SK-N-SH (cell line): Measurements from ENCODE around the gene CYP2J2. TPM values are rescaled to one million over a fixed set of nuclear protein-coding genes. Genes with fewer than 3 reads are reported as not detected.

Source experiments
- CTCF ChIA-PET: fragments of 300-600, 350-600 bp; formaldehyde crosslinking; extraction: SDS; loops from one replicate; lab custom pipeline; 2021; lab: Yijun Ruan, JAX
- POLR2A ChIA-PET: fragments of 350-600 bp; sonication (Branson Sonifier 250); formaldehyde crosslinking; extraction: SDS; loops from one replicate; lab custom pipeline; 2020; ENCODE audit warnings: antibody characterized with exemption, inconsistent platforms; lab: Yijun Ruan, JAX
- DNase-seq: peaks from one replicate; pipeline ENCODE4 v3.0.0; 2012
- H2AFZ ChIP-seq: fragments of 200-600 bp; sonication (generic); 2 replicates; pipeline ENCODE4 v1.8.1; 2016; ENCODE audit warnings: antibody characterized with exemption, mild to moderate bottlenecking, low read depth
- H3F3A ChIP-seq: fragments of 200-600 bp; sonication (generic); replicated peaks from 2 replicates; pipeline ENCODE3; 2016; ENCODE audit warnings: antibody characterized with exemption, mild to moderate bottlenecking; ENCODE audit not compliant: insufficient read depth
- H3K27ac ChIP-seq, 2 experiments: fragments of 200-500 bp in 1 of 2; fragments of 200-600 bp in 1 of 2; sonication (Bioruptor generic) in 1 of 2; sonication (generic), shearing (Covaris generic) in 1 of 2; 2 replicates each; pipeline versions ENCODE4 v1.5.1 to v1.6.1; 2014 to 2016; ENCODE audit warnings: low read depth in 2 of 2, inconsistent platforms in 1 of 2, low read length in 1 of 2, mild to moderate bottlenecking in 1 of 2, mixed read lengths in 1 of 2
- H3K27me3 ChIP-seq: fragments of 200-600 bp; sonication (generic), shearing (Covaris generic); 2 replicates; pipeline ENCODE4 v1.6.1; 2016; ENCODE audit warnings: mixed run types; ENCODE audit not compliant: insufficient read depth
- H3K36me3 ChIP-seq, 2 experiments: fragments of 200-500 bp in 1 of 2; fragments of 200-600 bp in 1 of 2; sonication (Bioruptor generic) in 1 of 2; sonication (generic) in 1 of 2; replicated peaks in 1 of 2; 2 replicates each; pipeline versions ENCODE3 to v1.5.1; 2014 to 2016; ENCODE audit warnings: low read length in 1 of 2, mild to moderate bottlenecking in 1 of 2; ENCODE audit not compliant: insufficient read depth in 2 of 2, control insufficient read depth in 1 of 2
- H3K4me1 ChIP-seq, 2 experiments: fragments of 200-500 bp in 1 of 2; fragments of 200-600 bp in 1 of 2; sonication (Bioruptor generic) in 1 of 2; sonication (generic), shearing (Covaris generic) in 1 of 2; 2 replicates each; pipeline versions ENCODE4 v1.5.1 to v1.6.1; 2014 to 2016; ENCODE audit warnings: low read depth in 1 of 2, low read length in 1 of 2, mixed run types in 1 of 2; ENCODE audit not compliant: insufficient read depth in 2 of 2, control insufficient read depth in 1 of 2
- H3K4me2 ChIP-seq: fragments of 200-600 bp; sonication (generic), shearing (Covaris generic); 2 replicates; pipeline ENCODE4 v1.6.1; 2017; ENCODE audit warnings: mixed run types
- H3K4me3 ChIP-seq, 2 experiments: fragments of 200-500 bp in 1 of 2; fragments of 200-600 bp in 1 of 2; sonication (Bioruptor generic) in 1 of 2; sonication (generic), shearing (Covaris generic) in 1 of 2; 2 replicates each; pipeline versions ENCODE4 v1.5.1 to v1.8.1; 2014 to 2016; ENCODE audit warnings: low read depth in 2 of 2, inconsistent platforms in 1 of 2, low read length in 1 of 2, mild to moderate bottlenecking in 1 of 2, mixed read lengths in 1 of 2, moderate library complexity in 1 of 2
- H3K79me2 ChIP-seq: fragments of 200-600 bp; sonication (generic); 2 replicates; pipeline ENCODE4 v1.8.1; 2017; ENCODE audit warnings: mild to moderate bottlenecking; ENCODE audit not compliant: insufficient read depth
- H3K9ac ChIP-seq: fragments of 200-600 bp; sonication (generic); 2 replicates; pipeline ENCODE4 v1.6.1; 2017; ENCODE audit warnings: mixed run types
- H3K9me2 ChIP-seq: fragments of 200-600 bp; sonication (generic); 2 replicates; pipeline ENCODE4 v1.6.1; 2017; ENCODE audit warnings: mixed run types
- H3K9me3 ChIP-seq: fragments of 200-600 bp; sonication (generic); 2 replicates; pipeline ENCODE4 v1.6.1; 2017; ENCODE audit warnings: mixed run types, mild to moderate bottlenecking, moderate library complexity
- H4K20me1 ChIP-seq: fragments of 200-600 bp; sonication (generic); 2 replicates; pipeline ENCODE4 v1.6.1; 2017; ENCODE audit warnings: mild to moderate bottlenecking, mixed run types; ENCODE audit not compliant: insufficient read depth
- EP300 ChIP-seq, 2 experiments: IDR thresholded peaks; 2 replicates each; pipeline versions ENCODE4 v1.4.0 to v1.6.1; 2012; ENCODE audit warnings: borderline replicate concordance in 1 of 2, low read depth in 1 of 2, low read length in 1 of 2
- FOXJ3 ChIP-seq: sonication (generic); formaldehyde crosslinking; IDR thresholded peaks from 2 replicates; pipeline ENCODE4 v1.5.1; 2020; ENCODE audit warnings: mild to moderate bottlenecking, missing genetic modification reagents
- FOXM1 ChIP-seq: IDR thresholded peaks from 2 replicates; pipeline ENCODE4 v1.4.0; 2012; ENCODE audit warnings: low read depth, mild to moderate bottlenecking
- GATA2 ChIP-seq: sonication (generic); formaldehyde crosslinking; IDR thresholded peaks from 2 replicates; pipeline ENCODE4 v1.5.0; 2020; ENCODE audit warnings: mild to moderate bottlenecking, missing genetic modification reagents
- MXI1 ChIP-seq: IDR thresholded peaks from 2 replicates; pipeline ENCODE4 v1.6.1; 2012; ENCODE audit warnings: mild to moderate bottlenecking, low read depth, low read length, improper control_type of control experiment
- NRF1 ChIP-seq: IDR thresholded peaks from 2 replicates; pipeline ENCODE4 v1.6.1; 2012; ENCODE audit warnings: low read depth, mild to moderate bottlenecking, low read length
- POLR2AphosphoS5 ChIP-seq: IDR thresholded peaks from 2 replicates; pipeline ENCODE4 v1.6.1; 2012; ENCODE audit warnings: low read depth, low read length
- RXRA ChIP-seq: IDR thresholded peaks from 2 replicates; pipeline ENCODE4 v1.4.0; 2012; ENCODE audit warnings: low read depth, mild to moderate bottlenecking, borderline replicate concordance
- SIN3A ChIP-seq: IDR thresholded peaks from 2 replicates; pipeline ENCODE4 v1.6.1; 2012; ENCODE audit warnings: low read depth, mild to moderate bottlenecking, low read length, moderate library complexity, borderline replicate concordance
- TAF1 ChIP-seq: IDR thresholded peaks from 2 replicates; pipeline ENCODE4 v1.6.1; 2012; ENCODE audit warnings: low read depth, mild to moderate bottlenecking, low read length, moderate library complexity, borderline replicate concordance
- TCF12 ChIP-seq: IDR thresholded peaks from 2 replicates; pipeline ENCODE4 v1.4.0; 2012
- YY1 ChIP-seq: IDR thresholded peaks from 2 replicates; pipeline ENCODE4 v1.4.0; 2012; ENCODE audit warnings: low read depth, mild to moderate bottlenecking
- WGBS: methylation state at CpG from one replicate; pipeline ENCODE4 v1.1.6; 2017; ENCODE audit warnings: low lambda C conversion rate; 5-methylcytosine and 5-hydroxymethylcytosine counted together
- polyA plus RNA-seq, 3 experiments: library from polyadenylated mRNA; depleted of rRNA; stranded (reverse); fragments of >200 nt; gene quantifications; 2 replicates each; pipeline ENCODE4 v1.2.3, GENCODE V29; 2012
- TF ChIP-seq, protein P1 (sequence below): IDR thresholded peaks from 2 replicates; pipeline ENCODE4 v1.6.1; 2012; ENCODE audit warnings: mild to moderate bottlenecking, low read depth, low read length, moderate library complexity
- TF ChIP-seq, protein P2 (sequence below): IDR thresholded peaks from 2 replicates; pipeline ENCODE4; 2012
- TF ChIP-seq, protein P3 (sequence below): IDR thresholded peaks from 2 replicates; pipeline ENCODE4 v1.4.0; 2012; ENCODE audit warnings: low read depth

The CYP2J2 gene
- 1.1 and 1.2 TPM in 2 replicates for polyA plus RNA-seq (2012; rRNA removed)
- 0.85 and 0.94 TPM in 2 replicates for polyA plus RNA-seq (2012; cell fraction: cytosol; rRNA removed)
- polyA plus RNA-seq (2012; cell fraction: nucleus; rRNA removed), result 2.1 and 2.9 TPM in 2 replicates

DNA sequence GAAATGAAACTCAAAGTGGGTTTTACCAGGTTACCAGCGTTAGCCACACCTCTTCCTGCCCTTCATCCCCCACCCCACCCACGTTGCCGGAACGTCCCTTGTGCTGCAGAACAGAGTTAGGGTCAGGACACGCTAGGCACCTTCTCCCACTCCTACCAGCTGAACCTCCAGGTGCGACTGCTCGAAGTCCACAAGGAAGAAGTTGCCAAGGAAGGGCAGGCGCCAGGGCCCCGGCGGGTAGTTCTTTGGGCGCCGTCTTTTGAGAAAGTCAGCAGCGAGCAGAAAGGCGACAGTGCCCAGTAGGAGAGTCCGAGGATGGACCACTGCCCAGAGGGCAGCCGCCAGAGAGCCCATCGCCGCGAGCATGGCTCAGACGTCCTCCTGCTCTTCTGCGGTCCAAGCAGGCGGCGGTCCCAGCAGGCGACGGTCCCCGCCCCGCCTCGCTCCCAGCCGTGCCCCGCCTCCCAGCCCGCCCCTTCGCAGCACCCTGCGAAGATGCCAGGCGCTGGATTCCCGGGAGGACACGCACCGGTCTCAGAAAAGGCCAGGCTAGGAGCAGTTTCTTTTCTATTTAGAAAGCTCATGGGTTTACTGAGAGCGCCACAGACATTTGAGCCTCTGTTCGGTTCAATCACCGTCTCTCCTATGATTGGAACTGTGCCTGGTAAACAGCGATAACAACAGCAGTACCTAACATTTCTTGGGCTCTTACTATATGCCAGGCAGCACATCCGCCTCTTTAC is at the start of gene CYP2J2:
Gene CYP2J2, minus strand, starts transcription at position 393 of the 743 bp plus-strand sequence. Its CDS starts 27 bp downstream, at position 366.
- H3K4me1 ChIP-seq, result peaks cover 0 to 2% of the 10 kb centered on the region in 2 experiments; a peak in 1 of 4 replicates
- peak within 1 kb of the TSS; percentile 66 to 75 for H3K4me3 ChIP-seq
- H3K9me2 ChIP-seq, result no peaks in the 10 kb centered on the region
- H3K9ac ChIP-seq, result peak within 1 kb of the TSS; percentile 31; the same call in 1 of the 2 replicates
- no peaks in the 10 kb centered on the region for H3K36me3 ChIP-seq
- no peaks in the 10 kb centered on the region for H3F3A ChIP-seq
- ChIA-PET CTCF (interaction anchor here (1.0 to 7.3 kb wide), 3 partner anchors 10 to 24 kb away, joined by 3 to 60 read pairs (median 5); no protein-coding TSS in a partner anchor), POLR2A (no interaction called here)
- WGBS, result 3% methylated on average over 23 of the region's 42 CpGs
- no peaks in the 10 kb centered on the region for H3K79me2 ChIP-seq
- no peaks in the 10 kb centered on the region for H4K20me1 ChIP-seq
- TF ChIP-seq, protein P1, sequence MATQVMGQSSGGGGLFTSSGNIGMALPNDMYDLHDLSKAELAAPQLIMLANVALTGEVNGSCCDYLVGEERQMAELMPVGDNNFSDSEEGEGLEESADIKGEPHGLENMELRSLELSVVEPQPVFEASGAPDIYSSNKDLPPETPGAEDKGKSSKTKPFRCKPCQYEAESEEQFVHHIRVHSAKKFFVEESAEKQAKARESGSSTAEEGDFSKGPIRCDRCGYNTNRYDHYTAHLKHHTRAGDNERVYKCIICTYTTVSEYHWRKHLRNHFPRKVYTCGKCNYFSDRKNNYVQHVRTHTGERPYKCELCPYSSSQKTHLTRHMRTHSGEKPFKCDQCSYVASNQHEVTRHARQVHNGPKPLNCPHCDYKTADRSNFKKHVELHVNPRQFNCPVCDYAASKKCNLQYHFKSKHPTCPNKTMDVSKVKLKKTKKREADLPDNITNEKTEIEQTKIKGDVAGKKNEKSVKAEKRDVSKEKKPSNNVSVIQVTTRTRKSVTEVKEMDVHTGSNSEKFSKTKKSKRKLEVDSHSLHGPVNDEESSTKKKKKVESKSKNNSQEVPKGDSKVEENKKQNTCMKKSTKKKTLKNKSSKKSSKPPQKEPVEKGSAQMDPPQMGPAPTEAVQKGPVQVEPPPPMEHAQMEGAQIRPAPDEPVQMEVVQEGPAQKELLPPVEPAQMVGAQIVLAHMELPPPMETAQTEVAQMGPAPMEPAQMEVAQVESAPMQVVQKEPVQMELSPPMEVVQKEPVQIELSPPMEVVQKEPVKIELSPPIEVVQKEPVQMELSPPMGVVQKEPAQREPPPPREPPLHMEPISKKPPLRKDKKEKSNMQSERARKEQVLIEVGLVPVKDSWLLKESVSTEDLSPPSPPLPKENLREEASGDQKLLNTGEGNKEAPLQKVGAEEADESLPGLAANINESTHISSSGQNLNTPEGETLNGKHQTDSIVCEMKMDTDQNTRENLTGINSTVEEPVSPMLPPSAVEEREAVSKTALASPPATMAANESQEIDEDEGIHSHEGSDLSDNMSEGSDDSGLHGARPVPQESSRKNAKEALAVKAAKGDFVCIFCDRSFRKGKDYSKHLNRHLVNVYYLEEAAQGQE, result no peak
- no peak for TF ChIP-seq YY1
- TF ChIP-seq SIN3A, result no peak
- TF ChIP-seq NRF1, result no peak
- no peak for TF ChIP-seq TAF1
- TF ChIP-seq MXI1, result 0 out of 2 replicates have a peak, but pooled peaks have one; percentile 49
- TF ChIP-seq EP300 (IDR thresholded peaks at IDR 0.05; ENCODE audit: borderline replicate concordance in 1 of 2, low read depth in 1 of 2, low read length in 1 of 2), result no peak
- TF ChIP-seq, protein P2, sequence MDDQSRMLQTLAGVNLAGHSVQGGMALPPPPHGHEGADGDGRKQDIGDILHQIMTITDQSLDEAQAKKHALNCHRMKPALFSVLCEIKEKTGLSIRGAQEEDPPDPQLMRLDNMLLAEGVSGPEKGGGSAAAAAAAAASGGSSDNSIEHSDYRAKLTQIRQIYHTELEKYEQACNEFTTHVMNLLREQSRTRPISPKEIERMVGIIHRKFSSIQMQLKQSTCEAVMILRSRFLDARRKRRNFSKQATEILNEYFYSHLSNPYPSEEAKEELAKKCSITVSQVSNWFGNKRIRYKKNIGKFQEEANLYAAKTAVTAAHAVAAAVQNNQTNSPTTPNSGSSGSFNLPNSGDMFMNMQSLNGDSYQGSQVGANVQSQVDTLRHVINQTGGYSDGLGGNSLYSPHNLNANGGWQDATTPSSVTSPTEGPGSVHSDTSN, result no peak
- TF ChIP-seq FOXM1, result no peak
- no peak for TF ChIP-seq FOXJ3 (CRISPR knock-in tag)
- no peak for TF ChIP-seq POLR2AphosphoS5
- no peak for TF ChIP-seq GATA2 (CRISPR knock-in tag)
- TF ChIP-seq, protein P3, sequence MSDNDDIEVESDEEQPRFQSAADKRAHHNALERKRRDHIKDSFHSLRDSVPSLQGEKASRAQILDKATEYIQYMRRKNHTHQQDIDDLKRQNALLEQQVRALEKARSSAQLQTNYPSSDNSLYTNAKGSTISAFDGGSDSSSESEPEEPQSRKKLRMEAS, result 0 out of 2 replicates have a peak, but pooled peaks have one; percentile 26
- TF ChIP-seq RXRA, result no peak
- no peak for TF ChIP-seq TCF12
- peak within 1 kb of the TSS; percentile 87 for H2AFZ ChIP-seq
- H3K27ac ChIP-seq, result peak within 1 kb of the TSS in 1 of 2 experiments; percentile 56; a peak in 1 of 4 replicates
- H3K9me3 ChIP-seq, result peaks cover 9% of the 10 kb centered on the region; the same call in 1 of the 2 replicates
- peak; percentile 82 for DNase-seq
- 0 out of 2 replicates have a peak, but pooled peaks cover 6% of the 10 kb centered on the region for H3K27me3 ChIP-seq
- peak within 1 kb of the TSS; percentile 82 for H3K4me2 ChIP-seq
